HEK293 (cell line): Measurements from ENCODE around the gene ELOVL2.

Source experiments
- BCL11A ChIP-seq: fragments of 450-650 bp; formaldehyde crosslinking; IDR thresholded peaks from 2 replicates; pipeline ENCODE4 v1.5.1; 2016; ENCODE audit warnings: low read depth, missing biosample characterization, missing genetic modification characterization
- ZNF174 ChIP-seq: fragments of 450-650 bp; formaldehyde crosslinking; IDR thresholded peaks from 2 replicates; pipeline ENCODE4 v1.5.0; 2017; ENCODE audit warnings: missing biosample characterization, mild to moderate bottlenecking, missing genetic modification characterization
- ZNF23 ChIP-seq: fragments of 450-650 bp; formaldehyde crosslinking; IDR thresholded peaks from 2 replicates; pipeline ENCODE4 v1.5.1; 2016; ENCODE audit warnings: missing biosample characterization, missing genetic modification characterization, borderline replicate concordance
- ZNF416 ChIP-seq: fragments of 450-650 bp; formaldehyde crosslinking; IDR thresholded peaks from 2 replicates; pipeline ENCODE4 v1.5.1; 2016; ENCODE audit warnings: missing biosample characterization, missing genetic modification characterization
- ZNF501 ChIP-seq: fragments of 450-650 bp; formaldehyde crosslinking; IDR thresholded peaks from 2 replicates; pipeline ENCODE4 v1.5.1; 2016; ENCODE audit warnings: missing biosample characterization, missing genetic modification characterization
- ZNF530 ChIP-seq: fragments of 450-650 bp; formaldehyde crosslinking; IDR thresholded peaks from 2 replicates; pipeline ENCODE4 v1.5.1; 2016; ENCODE audit warnings: low read depth, missing biosample characterization, missing genetic modification characterization
- ZNF596 ChIP-seq: fragments of 450-650 bp; IDR thresholded peaks from 2 replicates; pipeline ENCODE4 v1.5.0; 2018; ENCODE audit warnings: missing biosample characterization, mild to moderate bottlenecking, missing genetic modification characterization, moderate library complexity
- ZNF707 ChIP-seq: fragments of 450-650 bp; formaldehyde crosslinking; IDR thresholded peaks from 2 replicates; pipeline ENCODE4 v1.5.1; 2016; ENCODE audit warnings: missing biosample characterization, missing genetic modification characterization
- ZNF768 ChIP-seq: fragments of 450-650 bp; formaldehyde crosslinking; IDR thresholded peaks from 2 replicates; pipeline ENCODE4 v1.5.1; 2018; ENCODE audit warnings: missing biosample characterization, mild to moderate bottlenecking, missing genetic modification characterization
- TF ChIP-seq, protein P1 (sequence below): fragments of 450-650 bp; formaldehyde crosslinking; IDR thresholded peaks from 2 replicates; pipeline ENCODE4 v1.5.1; 2016; ENCODE audit warnings: missing biosample characterization, missing genetic modification characterization
- TF ChIP-seq, protein P2 (sequence below): sonication (generic); formaldehyde crosslinking; IDR thresholded peaks from 2 replicates; pipeline ENCODE4 v1.8.1; 2022; ENCODE audit warnings: mild to moderate bottlenecking, moderate library complexity, missing genetic modification reagents

DNA sequence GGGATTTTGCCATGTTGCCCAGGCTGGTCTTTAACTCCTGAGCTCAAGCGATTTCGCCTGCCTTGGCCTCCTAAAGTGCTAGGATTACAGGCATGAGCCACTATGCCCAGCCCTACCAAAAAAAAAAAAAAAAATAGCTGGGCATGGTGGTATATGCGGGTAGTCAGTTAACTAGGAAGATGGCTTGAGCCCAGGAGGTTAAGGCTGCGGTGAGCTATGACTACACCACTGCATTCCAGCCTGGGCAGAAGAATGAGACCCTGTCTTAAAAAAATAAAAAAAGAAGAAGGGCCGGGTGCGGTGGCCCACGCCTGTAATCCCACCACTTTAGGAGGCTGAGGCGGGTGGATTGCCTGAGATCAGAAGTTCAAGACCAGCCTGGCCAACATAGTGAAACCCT lies 50.2 kb downstream of the ELOVL2 start:
- TF ChIP-seq, protein P1, sequence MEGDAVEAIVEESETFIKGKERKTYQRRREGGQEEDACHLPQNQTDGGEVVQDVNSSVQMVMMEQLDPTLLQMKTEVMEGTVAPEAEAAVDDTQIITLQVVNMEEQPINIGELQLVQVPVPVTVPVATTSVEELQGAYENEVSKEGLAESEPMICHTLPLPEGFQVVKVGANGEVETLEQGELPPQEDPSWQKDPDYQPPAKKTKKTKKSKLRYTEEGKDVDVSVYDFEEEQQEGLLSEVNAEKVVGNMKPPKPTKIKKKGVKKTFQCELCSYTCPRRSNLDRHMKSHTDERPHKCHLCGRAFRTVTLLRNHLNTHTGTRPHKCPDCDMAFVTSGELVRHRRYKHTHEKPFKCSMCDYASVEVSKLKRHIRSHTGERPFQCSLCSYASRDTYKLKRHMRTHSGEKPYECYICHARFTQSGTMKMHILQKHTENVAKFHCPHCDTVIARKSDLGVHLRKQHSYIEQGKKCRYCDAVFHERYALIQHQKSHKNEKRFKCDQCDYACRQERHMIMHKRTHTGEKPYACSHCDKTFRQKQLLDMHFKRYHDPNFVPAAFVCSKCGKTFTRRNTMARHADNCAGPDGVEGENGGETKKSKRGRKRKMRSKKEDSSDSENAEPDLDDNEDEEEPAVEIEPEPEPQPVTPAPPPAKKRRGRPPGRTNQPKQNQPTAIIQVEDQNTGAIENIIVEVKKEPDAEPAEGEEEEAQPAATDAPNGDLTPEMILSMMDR: no peak
- TF ChIP-seq ZNF768 (tag by site-specific recombination) (no peak), ZNF23 (tag by site-specific recombination) (no peak), ZNF416 (tag by site-specific recombination) (no peak), ZNF174 (no peak), ZNF707 (tag by site-specific recombination) (no peak), ZNF596 (tag by site-specific recombination) (no peak), BCL11A (tag by site-specific recombination) (no peak), ZNF530 (tag by site-specific recombination) (no peak), ZNF501 (tag by site-specific recombination) (no peak)
- TF ChIP-seq, protein P2, sequence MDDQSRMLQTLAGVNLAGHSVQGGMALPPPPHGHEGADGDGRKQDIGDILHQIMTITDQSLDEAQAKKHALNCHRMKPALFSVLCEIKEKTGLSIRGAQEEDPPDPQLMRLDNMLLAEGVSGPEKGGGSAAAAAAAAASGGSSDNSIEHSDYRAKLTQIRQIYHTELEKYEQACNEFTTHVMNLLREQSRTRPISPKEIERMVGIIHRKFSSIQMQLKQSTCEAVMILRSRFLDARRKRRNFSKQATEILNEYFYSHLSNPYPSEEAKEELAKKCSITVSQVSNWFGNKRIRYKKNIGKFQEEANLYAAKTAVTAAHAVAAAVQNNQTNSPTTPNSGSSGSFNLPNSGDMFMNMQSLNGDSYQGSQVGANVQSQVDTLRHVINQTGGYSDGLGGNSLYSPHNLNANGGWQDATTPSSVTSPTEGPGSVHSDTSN (CRISPR knock-in tag): no peak
